Astrocyte of the spinal cord (primary cell): Measurements from ENCODE around the gene MACROD2.
A peak's percentile ranks its signal among the peaks of the same experiment; 100 is the strongest.

Experiments
- DNase-seq: peaks from one replicate; pipeline ENCODE4 v3.0.0; 2011; ENCODE audit warnings: low read depth, low spot score
- H3K4me3 ChIP-seq: 2 replicates; pipeline ENCODE4 v1.5.1; 2011; ENCODE audit warnings: low read depth, mild to moderate bottlenecking, low read length, moderate library complexity
- CTCF ChIP-seq: IDR thresholded peaks from 2 replicates; pipeline ENCODE4 v1.5.1; 2012; ENCODE audit warnings: low read depth, mild to moderate bottlenecking, low read length, inconsistent platforms
- in situ Hi-C: cut with HindIII; loops from 2 replicates; pipeline ENCODE4 v1.10.0; 2017; ENCODE audit warnings: low sequenced_read_pairs

Gene MACROD2

GRCh38 chr20:16013631-16014030 lies 2018.3 kb downstream of the MACROD2 start:
- TF ChIP-seq CTCF = no peak
- no peak for DNase-seq
- no peak overlapping the region for H3K4me3 ChIP-seq
- in situ Hi-C loops = no loop called here

GRCh38 chr20:16014436-16014835 lies 2019.1 kb downstream of the MACROD2 start:
- no peak overlapping the region for H3K4me3 ChIP-seq
- DNase-seq = no peak
- in situ Hi-C loops = no loop called here
- TF ChIP-seq CTCF = no peak

GRCh38 chr20:16017656-16018055 lies 2022.3 kb downstream of the MACROD2 start:
- DNase-seq = no peak
- H3K4me3 ChIP-seq = no peak overlapping the region
- in situ Hi-C loops = no loop called here
- TF ChIP-seq CTCF = no peak

GRCh38 chr20:16018881-16019280 lies 2023.6 kb downstream of the MACROD2 start:
- no peak for DNase-seq
- in situ Hi-C loops = no loop called here
- TF ChIP-seq CTCF = no peak
- no peak overlapping the region for H3K4me3 ChIP-seq

- DNase-seq = peak; percentile 64
- in situ Hi-C loops = no loop called here
- H3K4me3 ChIP-seq = no peak overlapping the region
- no peak for TF ChIP-seq CTCF
These were observed 2025.7 kb downstream of the MACROD2 start for GRCh38 chr20:16020971-16021370.

GRCh38 chr20:16025084-16025483 lies 2029.8 kb downstream of the MACROD2 start:
- H3K4me3 ChIP-seq = no peak overlapping the region
- in situ Hi-C loops = no loop called here
- DNase-seq = no peak
- no peak for TF ChIP-seq CTCF

GRCh38 chr20:16027686-16028085 lies 2032.4 kb downstream of the MACROD2 start:
- in situ Hi-C loops = no loop called here
- DNase-seq = no peak
- TF ChIP-seq CTCF = no peak
- H3K4me3 ChIP-seq = no peak overlapping the region
